RPMI8226 (cell line): ENCODE data around the gene MRI1.

Source experiments
- DNase-seq: peaks from one replicate; pipeline ENCODE4 v3.0.0-alpha.2; 2015

The MRI1 gene

GRCh38 chr19:13795595-13796300 is 31.4 kb downstream of the MRI1 start:
- no peak for DNase-seq

- DNase-seq, result no peak
These were observed 32.2 kb downstream of the MRI1 start for GRCh38 chr19:13796301-13797057.

GRCh38 chr19:13797058-13797440 is 32.7 kb downstream of the MRI1 start:
- DNase-seq, result no peak

- DNase-seq, result no peak
These were observed 33.5 kb downstream of the MRI1 start for GRCh38 chr19:13797870-13798269.

GRCh38 chr19:13799669-13800068 is 35.3 kb downstream of the MRI1 start:
- DNase-seq, result no peak

- no peak for DNase-seq
These were observed 38.7 kb downstream of the MRI1 start for GRCh38 chr19:13803038-13803437.

- DNase-seq, result no peak
These were observed 40.7 kb downstream of the MRI1 start for GRCh38 chr19:13804830-13805683.

- no peak for DNase-seq
These were observed 42.4 kb downstream of the MRI1 start for GRCh38 chr19:13806728-13807127.

GRCh38 chr19:13807421-13808021 is 43.2 kb downstream of the MRI1 start:
- no peak for DNase-seq

GRCh38 chr19:13808856-13809255 is 44.5 kb downstream of the MRI1 start:
- DNase-seq, result no peak

GRCh38 chr19:13812544-13812943 is 48.2 kb downstream of the MRI1 start:
- DNase-seq, result no peak

GRCh38 chr19:13813147-13813546 is 48.8 kb downstream of the MRI1 start:
- no peak for DNase-seq

- DNase-seq, result no peak
These were observed 50.2 kb downstream of the MRI1 start for GRCh38 chr19:13814550-13814949.

GRCh38 chr19:13817018-13817614 is 52.8 kb downstream of the MRI1 start:
- peak; percentile 82 for DNase-seq

GRCh38 chr19:13817615-13818371 is 53.5 kb downstream of the MRI1 start:
- DNase-seq, result peak; percentile 89

GRCh38 chr19:13819238-13819637 is 54.9 kb downstream of the MRI1 start:
- no peak for DNase-seq

- no peak for DNase-seq
These were observed 57.0 kb downstream of the MRI1 start for GRCh38 chr19:13821292-13821691.

GRCh38 chr19:13823256-13823655 is 58.9 kb downstream of the MRI1 start:
- no peak for DNase-seq
